Epithelial cell of prostate (primary cell): ENCODE data around the gene MYEF2.
A peak's percentile ranks its signal among the peaks of the same experiment; 100 is the strongest.

Source experiments
- DNase-seq: peaks from one replicate; pipeline ENCODE4 v3.0.0-alpha.2; 2011; ENCODE audit warnings: low read depth, low spot score
- H3K27ac ChIP-seq: fragments of 450-650 bp; 2 replicates; pipeline ENCODE4 v1.5.1; 2017; ENCODE audit warnings: mild to moderate bottlenecking

Gene MYEF2, protein sequence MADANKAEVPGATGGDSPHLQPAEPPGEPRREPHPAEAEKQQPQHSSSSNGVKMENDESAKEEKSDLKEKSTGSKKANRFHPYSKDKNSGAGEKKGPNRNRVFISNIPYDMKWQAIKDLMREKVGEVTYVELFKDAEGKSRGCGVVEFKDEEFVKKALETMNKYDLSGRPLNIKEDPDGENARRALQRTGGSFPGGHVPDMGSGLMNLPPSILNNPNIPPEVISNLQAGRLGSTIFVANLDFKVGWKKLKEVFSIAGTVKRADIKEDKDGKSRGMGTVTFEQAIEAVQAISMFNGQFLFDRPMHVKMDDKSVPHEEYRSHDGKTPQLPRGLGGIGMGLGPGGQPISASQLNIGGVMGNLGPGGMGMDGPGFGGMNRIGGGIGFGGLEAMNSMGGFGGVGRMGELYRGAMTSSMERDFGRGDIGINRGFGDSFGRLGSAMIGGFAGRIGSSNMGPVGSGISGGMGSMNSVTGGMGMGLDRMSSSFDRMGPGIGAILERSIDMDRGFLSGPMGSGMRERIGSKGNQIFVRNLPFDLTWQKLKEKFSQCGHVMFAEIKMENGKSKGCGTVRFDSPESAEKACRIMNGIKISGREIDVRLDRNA

DNA sequence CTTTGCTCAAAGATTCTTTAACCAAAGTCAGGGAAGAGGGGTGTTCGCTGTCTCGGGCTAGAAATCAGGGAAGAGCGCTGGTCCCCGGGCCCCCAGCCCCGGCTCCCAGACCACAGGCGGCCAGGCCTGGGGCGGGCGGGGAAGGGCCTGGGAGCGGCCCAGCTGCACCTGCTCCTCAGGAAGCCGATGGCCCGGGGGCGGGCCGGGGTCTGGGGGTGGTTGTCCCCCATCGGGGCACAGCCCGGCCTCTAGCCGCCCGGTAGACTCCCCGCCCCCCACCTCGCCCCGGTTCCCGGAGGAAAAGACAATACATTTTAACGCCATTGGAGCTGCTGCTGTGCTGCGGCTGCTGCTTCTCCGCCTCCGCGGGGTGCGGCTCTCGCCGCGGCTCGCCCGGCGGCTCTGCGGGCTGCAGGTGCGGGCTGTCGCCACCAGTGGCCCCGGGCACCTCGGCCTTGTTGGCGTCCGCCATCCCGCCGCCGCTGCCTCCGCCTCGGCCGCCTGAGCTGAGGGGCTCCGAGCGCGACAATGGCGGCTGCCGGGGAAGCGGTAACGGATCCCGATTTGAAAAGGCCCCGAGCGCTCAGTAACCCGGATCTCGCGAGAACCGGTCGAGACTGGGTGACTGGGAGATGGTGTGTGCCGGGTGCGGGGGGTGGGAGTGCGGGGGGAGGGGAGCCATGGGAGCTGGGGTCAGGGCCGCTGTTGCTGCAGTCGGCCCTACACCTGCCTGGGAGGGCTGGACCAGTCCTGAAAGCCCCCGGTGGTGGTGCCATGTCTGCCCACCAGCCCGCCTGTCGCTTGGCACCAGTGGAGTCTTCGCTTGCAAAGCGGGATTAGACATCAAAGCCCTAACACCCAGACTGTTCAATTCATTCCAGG is at the start of gene MYEF2:
Gene MYEF2, minus strand, starts transcription at position 530 of the 882 bp plus-strand sequence. Its CDS starts 58 bp downstream, at position 472.
- peak within 1 kb of the TSS; percentile 19 for H3K27ac ChIP-seq
- no peak for DNase-seq

DNA sequence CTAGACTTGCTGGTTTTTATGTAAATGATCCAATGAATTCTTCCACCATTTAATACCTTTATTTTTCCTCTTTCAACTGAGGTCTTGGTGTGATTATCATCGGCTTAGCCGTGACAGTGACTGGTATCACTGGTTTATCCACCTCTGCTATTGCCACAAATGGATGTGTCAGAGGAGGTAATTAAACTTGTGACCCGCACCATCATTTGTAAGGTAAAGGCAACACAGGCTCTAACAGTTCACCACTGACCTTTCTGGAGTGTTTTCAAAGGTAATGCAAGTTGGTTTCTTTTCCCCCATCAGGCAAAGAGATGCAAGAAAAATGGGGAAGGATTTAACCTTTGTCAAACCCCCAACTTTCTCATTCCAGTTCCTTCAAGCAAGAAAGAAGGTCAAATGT is 47.7 kb upstream of the MYEF2 start:
- H3K27ac ChIP-seq: no peak overlapping the region
- no peak for DNase-seq

DNA sequence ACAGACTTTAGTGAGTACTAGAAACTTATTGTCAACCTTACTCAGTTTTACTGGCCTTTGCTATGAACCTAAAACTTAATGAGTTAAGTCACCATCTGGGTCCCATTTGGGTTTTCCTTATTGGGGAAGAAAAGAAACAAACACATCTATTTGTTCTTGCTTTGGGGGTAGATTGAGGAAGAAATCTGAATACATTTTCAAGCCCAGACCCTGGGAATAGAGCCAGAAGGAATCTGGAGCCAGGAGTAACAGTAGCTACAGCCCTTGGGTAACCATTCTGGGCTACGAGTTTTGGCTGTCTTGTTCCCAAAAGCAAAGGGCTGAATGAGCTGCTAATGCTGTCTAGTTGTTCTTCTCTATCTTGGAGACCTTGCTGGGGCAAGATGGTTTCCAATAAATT is 44.5 kb upstream of the MYEF2 start:
- no peak overlapping the region for H3K27ac ChIP-seq
- DNase-seq: no peak

DNA sequence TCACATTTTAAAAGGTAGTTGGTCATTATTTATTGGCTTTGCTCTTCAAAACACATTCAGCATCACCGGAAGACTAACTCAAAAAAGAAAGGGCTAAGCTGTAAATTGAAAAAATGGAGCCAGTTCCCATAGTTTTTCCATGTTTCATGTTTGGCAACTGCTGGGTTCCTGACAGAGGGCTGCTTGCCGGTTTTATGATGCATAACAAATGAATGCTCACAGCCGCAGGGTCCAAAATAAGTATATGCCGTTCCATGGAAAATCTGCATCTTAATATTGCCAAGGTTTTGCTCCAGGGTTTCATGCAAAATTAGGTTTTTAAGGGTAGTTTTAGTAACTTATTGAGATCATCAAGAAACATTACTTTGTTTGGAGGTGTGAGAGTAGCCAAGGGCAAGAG is 43.8 kb upstream of the MYEF2 start:
- no peak overlapping the region for H3K27ac ChIP-seq
- no peak for DNase-seq

DNA sequence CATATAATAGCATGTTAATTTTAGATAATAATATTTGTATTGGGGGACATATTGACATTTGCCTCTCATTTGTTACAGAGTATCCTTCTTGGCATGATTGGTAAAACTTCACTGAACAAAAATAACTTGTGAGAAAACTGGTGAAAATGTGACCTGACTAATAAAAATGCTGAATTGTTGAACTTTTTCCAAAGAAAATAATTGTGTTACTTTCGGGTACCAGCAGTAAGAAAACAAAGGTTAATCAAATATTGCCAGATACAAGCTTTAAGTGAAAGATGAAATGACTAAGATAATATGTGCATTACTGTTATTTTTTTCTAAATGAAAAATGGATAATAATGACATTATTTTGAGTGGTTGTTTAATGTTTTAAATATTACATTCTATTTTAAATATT is 43.2 kb upstream of the MYEF2 start:
- no peak overlapping the region for H3K27ac ChIP-seq
- DNase-seq: no peak

DNA sequence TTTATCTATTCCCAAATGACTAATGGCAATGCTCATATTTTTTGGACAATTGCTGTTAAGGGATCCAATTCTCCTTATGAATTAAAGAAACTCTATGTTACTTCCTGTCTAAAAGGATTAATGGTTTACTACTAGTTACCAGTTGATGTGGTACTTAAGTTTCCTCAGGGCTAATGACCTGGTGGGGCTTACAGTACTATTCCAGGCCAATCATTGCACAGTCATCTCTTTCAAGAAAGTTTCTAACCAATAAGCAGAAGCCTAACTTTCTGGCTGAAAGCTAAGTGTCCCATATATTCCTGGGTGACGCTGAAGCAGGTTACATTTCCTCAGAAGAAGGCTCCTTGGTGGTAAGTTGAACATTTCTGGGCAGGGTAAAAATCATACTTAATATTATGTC is 27.9 kb upstream of the MYEF2 start, which contains the start of gene SLC12A1:
Gene SLC12A1, plus strand, starts transcription at position 322 of the 400 bp plus-strand sequence. CDS start 1,418 bp downstream, outside the sequence.
- H3K27ac ChIP-seq: no peak within 1 kb of the TSS
- no peak for DNase-seq

DNA sequence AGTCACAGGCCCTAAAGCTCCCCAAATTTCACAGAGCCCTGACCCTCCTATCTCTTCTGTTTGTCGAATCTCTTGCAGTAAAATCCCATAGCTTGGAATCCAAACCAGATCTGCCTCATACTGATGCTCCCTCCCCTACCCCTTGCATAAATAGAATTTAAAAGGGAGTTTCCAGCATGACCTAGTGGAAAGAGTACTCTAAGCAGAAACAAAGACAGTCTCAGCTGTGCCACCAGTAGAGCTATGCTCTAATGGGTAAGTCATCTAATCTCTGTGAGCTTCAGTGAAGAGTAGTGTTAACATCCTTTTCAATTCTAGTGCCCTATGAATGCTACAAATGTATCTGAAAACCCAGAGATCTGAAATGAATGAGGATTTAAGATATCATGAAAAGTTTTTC is 24.0 kb upstream of the MYEF2 start:
- DNase-seq: no peak
- H3K27ac ChIP-seq: no peak overlapping the region

DNA sequence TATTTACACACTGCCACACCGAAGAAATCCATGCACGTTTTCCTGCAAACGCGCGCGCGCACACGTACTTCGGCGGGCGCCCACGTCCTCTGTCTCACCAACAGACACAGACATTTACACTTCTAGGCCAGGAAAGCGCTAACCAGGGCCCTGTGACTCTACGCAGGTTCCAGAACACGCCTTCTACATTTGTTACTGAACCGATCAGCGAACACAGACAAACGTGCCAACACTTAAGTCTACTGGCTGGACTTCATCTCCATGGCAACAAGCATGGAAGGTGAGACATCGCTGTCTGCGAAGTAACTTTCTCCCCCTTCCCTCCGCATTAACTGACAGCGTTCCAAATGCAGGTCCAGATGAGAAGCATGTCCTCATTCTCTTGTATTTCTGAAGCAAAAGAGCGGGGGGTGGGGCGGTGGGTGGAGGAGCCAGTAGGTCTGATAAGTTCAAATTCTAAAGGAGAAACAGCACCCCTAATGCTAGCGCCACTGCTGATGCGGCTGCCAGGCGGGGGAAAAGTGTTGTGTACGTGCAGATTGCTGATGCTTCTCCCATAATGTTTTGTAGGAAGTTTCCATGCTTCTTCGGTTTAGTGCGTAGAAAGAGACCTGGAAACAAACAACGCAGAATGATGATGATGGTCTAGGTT is 13.6 kb upstream of the MYEF2 start, which contains the start of gene CTXN2:
Gene CTXN2, plus strand, starts transcription at position 92 of the 652 bp plus-strand sequence. CDS start 9,636 bp downstream, outside the sequence.
- no peak for DNase-seq
- no peak within 1 kb of the TSS for H3K27ac ChIP-seq

DNA sequence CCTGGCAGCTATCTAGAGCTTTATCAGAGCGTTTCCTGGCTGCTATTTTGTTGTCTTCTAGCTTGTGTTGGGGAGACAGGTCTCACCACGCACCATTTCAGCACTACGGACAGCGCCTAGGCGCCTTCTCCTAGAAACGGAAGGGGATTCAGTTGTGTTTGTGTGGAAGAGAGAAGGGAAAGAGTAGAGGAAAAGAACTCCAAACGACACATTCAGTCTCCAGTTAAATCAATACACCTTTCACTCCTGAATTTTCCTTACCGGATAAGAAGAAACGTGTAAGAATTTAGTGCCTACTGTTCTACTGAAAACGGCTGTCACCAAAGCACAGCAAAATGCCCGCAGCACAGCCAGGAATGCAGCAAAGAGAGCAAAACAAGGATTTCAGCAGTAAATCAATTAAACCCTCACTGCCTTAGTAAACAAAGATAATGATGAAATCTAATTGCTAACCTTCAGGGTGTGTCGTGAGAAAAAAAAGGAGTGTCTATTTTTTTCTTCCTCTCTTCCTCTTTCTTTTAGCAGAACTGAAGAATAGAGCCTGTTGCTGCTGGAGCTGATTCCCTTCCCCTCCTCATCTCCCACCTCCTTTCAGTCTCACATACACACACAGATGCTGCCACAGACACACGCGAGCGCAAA is 13.0 kb upstream of the MYEF2 start:
- H3K27ac ChIP-seq: no peak overlapping the region
- DNase-seq: no peak

DNA sequence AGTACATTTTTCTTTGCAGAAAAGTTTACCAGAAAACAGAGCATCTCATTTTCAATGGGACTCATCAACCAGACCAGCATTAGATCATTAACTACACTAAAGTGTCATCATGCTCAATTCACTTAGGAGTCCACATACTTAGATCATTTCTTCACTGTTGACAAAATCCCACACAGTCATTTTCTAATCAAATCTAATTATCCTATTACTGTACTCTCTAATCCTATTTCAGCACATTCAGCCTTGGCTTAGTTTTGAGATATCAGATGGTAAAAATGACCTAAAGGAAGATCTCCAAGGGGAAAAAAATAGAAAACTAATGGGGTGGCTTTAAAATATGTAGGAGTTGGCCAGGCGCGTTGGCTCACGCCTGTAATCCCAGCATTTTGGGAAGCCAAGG is 8.2 kb upstream of the MYEF2 start:
- DNase-seq: no peak
- H3K27ac ChIP-seq: no peak overlapping the region

DNA sequence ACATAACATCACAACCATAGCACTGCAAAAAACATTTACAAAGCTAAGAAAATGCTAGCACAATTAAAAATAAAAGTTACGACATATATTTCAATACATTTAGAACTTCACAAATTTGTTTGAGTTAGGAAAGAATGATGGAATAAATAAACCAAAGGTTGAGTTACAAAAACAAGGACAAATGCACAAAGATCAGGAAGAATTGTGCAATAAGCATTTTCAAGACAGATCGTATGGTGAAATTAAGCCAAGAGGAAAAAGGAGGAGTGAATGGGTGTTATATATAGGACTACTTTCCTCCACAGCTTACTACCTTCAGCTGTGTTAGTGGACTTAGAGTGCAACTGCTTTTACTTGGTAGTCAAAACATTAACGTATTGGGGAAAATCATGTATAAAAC is 7.4 kb upstream of the MYEF2 start:
- DNase-seq: no peak
- H3K27ac ChIP-seq: no peak overlapping the region

DNA sequence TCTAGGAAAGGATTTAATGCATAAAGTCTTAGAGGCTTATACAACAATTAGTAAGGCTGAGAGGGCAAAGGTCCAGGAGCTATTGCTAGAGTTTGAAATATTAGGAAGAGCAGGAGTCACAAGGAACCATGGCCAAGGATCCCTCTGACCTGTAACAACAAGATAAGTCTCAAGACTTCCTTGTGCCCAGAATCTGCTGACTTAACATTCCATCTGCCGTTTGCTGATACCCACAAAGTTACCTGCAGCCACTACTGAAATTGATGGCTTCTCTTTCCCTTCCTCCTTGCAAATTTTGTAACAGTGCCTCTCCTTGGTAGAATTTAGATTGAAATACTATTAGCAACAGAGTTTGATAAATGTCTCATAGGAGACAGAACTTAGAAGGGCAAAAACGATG is 4.7 kb upstream of the MYEF2 start:
- no peak for DNase-seq
- no peak overlapping the region for H3K27ac ChIP-seq

DNA sequence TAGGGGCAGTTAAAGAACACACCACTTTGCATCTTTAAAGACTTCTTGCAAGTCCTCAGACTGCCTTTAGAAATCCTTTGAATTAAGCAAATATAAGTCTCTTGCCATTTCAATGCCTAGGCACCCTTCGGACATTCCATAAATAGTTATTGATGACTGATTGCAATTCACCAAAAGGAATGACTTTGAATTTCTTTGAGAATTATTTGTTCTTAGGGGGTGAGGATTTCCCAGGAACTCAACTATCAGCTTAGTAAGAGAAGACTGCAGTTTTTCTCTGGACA is 495 bp upstream of the MYEF2 start:
- H3K27ac ChIP-seq: no peak overlapping the region
- DNase-seq: no peak

DNA sequence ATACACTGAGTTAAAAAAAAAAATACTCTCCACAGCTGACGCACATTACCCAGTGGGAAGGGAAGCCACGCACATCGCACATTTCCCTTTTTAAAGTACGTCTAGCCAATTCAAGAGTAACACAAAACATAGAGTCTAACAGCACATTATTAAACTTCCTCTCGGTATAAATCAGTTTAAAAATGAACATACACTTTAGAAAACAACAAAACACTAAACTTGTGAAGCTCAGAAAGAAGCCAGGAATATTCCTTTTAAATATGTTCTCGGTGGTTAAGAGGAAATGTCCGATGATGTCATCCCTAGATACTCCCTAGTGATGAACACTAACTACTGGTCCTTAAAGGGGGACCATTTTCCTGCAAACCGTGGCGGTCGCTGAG is 721 bp downstream of the MYEF2 start:
- DNase-seq: no peak
- H3K27ac ChIP-seq: peak overlapping the region; percentile 19

DNA sequence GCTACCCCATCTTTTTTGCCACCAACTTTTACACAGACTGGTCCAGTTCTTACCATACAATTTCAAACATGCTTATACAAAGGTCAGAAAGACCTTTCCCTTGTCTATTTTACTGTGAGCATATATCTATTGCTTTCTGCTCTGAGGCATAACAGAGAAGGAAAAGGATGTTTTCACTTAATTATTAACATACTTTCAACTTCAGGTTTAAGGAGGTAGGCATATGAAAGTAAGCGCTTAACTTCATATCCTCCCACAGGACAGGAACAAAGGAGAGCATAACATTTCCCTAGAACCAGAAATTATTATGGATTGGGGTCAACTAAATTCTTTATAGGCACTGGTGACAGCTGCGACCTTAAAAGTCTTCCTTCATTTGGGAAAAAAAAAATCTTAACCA is 1.1 kb downstream of the MYEF2 start:
- no peak overlapping the region for H3K27ac ChIP-seq
- DNase-seq: no peak

DNA sequence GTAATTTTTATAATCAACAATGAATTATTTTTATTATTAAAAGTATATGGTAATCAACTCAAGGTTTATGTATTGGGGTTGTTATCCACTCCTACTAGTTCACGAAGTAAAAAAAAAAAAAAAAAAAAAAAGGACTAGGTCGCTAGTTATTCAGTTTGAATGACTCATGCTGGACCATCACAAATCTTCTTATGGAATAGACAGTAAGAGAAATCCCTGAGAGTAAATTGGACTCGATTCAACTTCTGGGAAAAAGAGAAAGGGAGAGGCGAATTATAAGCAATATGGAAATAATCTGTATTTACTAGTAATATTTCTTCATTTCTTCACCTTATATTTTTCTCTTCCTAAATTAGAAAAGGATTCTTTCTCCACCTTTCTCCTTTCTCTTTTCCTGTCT is 2.0 kb downstream of the MYEF2 start:
- no peak overlapping the region for H3K27ac ChIP-seq
- DNase-seq: no peak

DNA sequence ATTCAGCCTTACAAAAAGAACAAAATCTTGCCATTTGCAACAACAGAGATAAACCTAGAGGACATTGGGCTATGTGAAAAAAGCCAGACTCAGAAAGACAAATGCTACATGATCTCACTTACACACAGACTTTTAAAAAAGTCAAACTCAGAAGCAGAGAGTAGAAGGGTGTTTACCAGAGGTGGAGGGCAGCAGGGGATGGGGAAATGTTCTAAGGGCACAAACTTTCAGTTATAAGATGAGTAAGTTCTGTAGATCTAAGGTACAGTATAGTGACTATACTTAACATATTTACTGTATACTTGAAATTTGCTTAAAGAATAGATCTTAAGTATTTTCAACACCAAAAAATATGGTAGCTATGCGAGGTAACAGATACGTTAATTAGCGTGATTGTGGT is 3.0 kb downstream of the MYEF2 start:
- DNase-seq: no peak
- no peak overlapping the region for H3K27ac ChIP-seq

DNA sequence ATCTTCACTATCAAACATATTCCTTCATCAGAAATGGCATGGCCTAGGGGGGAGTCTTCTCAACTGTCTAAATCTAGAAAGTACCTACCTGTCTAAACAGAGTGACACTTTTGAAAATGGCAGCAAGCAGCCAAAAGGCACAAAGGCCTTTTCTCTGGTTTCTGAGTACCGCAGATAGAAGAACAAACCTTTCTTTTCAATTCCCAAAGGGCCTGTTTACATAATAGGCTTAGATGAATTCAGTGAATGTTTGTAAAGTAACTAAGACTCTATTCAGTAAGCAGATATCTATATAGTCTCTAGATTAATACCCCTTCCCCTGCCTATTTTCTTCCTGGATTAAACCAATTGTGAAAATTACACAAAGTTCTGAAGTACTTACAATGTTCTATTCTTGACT is 7.1 kb downstream of the MYEF2 start:
- no peak overlapping the region for H3K27ac ChIP-seq
- no peak for DNase-seq

DNA sequence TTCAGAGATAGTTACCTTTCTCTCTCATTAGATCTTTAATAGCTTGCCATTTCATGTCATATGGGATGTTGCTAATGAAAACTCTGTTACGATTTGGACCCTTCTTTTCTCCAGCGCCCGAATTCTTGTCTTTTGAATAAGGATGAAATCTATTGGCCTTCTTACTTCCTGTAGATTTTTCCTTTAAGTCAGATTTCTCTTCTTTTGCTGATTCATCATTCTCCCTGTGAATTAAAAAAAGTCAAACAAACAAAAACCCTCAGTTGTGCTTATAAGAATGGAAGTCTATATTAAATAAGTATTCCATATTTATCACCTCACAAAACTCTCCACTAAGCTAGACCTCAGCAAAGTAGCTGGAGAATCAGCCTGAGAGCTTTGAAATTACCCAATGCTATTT is 9.5 kb downstream of the MYEF2 start:
- H3K27ac ChIP-seq: no peak overlapping the region
- DNase-seq: no peak

DNA sequence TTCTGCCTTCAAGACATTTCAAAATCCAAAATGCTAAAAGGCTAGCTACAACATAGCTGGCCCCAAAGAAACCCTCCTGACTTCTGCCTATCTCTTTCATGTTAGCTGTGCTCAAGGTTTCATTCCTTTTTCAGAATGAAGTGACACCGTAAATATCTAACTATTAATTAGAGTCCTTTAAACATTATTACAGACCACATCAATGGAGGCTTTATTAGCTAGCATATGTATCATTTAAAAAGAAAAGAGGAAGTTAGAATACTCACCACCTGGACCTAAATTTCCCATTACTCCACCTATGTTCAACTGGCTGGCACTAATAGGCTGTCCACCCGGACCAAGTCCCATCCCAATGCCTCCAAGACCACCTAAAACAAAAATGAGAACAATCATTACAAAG is 24.6 kb downstream of the MYEF2 start:
- no peak overlapping the region for H3K27ac ChIP-seq
- no peak for DNase-seq
